K562 (cell line): ENCODE data around the gene ACACB. TPM values are rescaled to one million over a fixed set of nuclear protein-coding genes. Genes with fewer than 3 reads are reported as not detected.

Source experiments
- ATF4 ChIP-seq: fragments of 450-650 bp; formaldehyde crosslinking; IDR thresholded peaks from 2 replicates; pipeline ENCODE4 v1.4.0; 2022; ENCODE audit warnings: mild to moderate bottlenecking, moderate library complexity
- MAFF ChIP-seq: IDR thresholded peaks from 2 replicates; pipeline ENCODE4 v1.6.1; 2012; ENCODE audit warnings: low read length, improper control_type of control experiment
- POLR2A ChIP-seq: fragments of 450-650 bp; conservative IDR thresholded peaks from 2 replicates; pipeline ENCODE4 v1.6.1; 2016
- POLR2AphosphoS2 ChIP-seq: IDR thresholded peaks from 2 replicates; pipeline ENCODE4 v1.6.1; 2012; ENCODE audit warnings: low read length, improper control_type of control experiment
- PTTG1 ChIP-seq: fragments of 450-650 bp; IDR thresholded peaks from 2 replicates; pipeline ENCODE4 v1.6.1; 2016; ENCODE audit warnings: low read depth, mild to moderate bottlenecking, missing genetic modification characterization, missing compliant biosample characterization
- SETDB1 ChIP-seq: IDR thresholded peaks from one replicate; pipeline ENCODE4 v1.6.1; 2012; ENCODE audit warnings: low read length, control low read depth, inconsistent platforms
- TEAD2 ChIP-seq: fragments of 450-650 bp; IDR thresholded peaks from 2 replicates; pipeline ENCODE4 v1.6.1; 2016; ENCODE audit warnings: missing genetic modification characterization, control low read depth, missing compliant biosample characterization
- ZNF311 ChIP-seq: fragments of 250-450 bp; sonication (Bioruptor Pico); IDR thresholded peaks from 2 replicates; pipeline ENCODE4 v1.4.0; 2020; ENCODE audit warnings: mild to moderate bottlenecking, moderate library complexity
- ZNF507 ChIP-seq: conservative IDR thresholded peaks from 2 replicates; pipeline ENCODE4 v1.6.1; 2017; ENCODE audit warnings: missing genetic modification characterization, missing compliant biosample characterization
- ZNF707 ChIP-seq: fragments of 250-450 bp; sonication (Bioruptor Pico); conservative IDR thresholded peaks from 2 replicates; pipeline ENCODE4 v1.8.0; 2022; ENCODE audit warnings: inconsistent platforms, mild to moderate bottlenecking, moderate library complexity
- polyA plus RNA-seq, 8 experiments: library from polyadenylated mRNA; depleted of rRNA in 4 of 8; stranded (reverse) in 5 of 8; unstranded in 3 of 8; fragments of >200 nt; fragmentation: Nextera tagmentation in 2 of 8; fragmentation: Illumina TruSeq in 1 of 8; extraction: Ambion mirVana in 2 of 8; extraction: Trizol in 1 of 8; gene quantifications; 2 replicates each; pipeline versions ENCODE4 v1.2.1 to v1.2.3, GENCODE V29; 2011 to 2014; ENCODE audit warnings: inconsistent platforms in 1 of 8, missing spikeins in 1 of 8
- total RNA-seq, 7 experiments: library from RNA; depleted of rRNA in 6 of 7; stranded (reverse); fragments of >200 nt in 6 of 7; fragmentation: Illumina TruSeq in 2 of 7; extraction: Trizol in 2 of 7; gene quantifications; 2 replicates each; pipeline versions ENCODE4 v1.2.1 to v1.2.3, GENCODE V29; 2011 to 2021; ENCODE audit warnings: low replicate concordance in 1 of 7
- TF ChIP-seq, protein P1 (sequence below): fragments of 450-650 bp; IDR thresholded peaks from 2 replicates; pipeline ENCODE4 v1.6.1; 2016; ENCODE audit warnings: mild to moderate bottlenecking, moderate library complexity
- TF ChIP-seq, protein P2 (sequence below): sonication (generic); formaldehyde crosslinking; IDR thresholded peaks from 2 replicates; pipeline ENCODE4 v1.8.1; 2023; ENCODE audit warnings: missing genetic modification reagents, mild to moderate bottlenecking, borderline replicate concordance

The ACACB gene
- total and polyA plus RNA-seq, 9 of the 15 experiments (the other 6 are each of a cell fraction or from before 2014, with no cell fraction given), result 0.10 to 2.5 (median 0.83) TPM

DNA sequence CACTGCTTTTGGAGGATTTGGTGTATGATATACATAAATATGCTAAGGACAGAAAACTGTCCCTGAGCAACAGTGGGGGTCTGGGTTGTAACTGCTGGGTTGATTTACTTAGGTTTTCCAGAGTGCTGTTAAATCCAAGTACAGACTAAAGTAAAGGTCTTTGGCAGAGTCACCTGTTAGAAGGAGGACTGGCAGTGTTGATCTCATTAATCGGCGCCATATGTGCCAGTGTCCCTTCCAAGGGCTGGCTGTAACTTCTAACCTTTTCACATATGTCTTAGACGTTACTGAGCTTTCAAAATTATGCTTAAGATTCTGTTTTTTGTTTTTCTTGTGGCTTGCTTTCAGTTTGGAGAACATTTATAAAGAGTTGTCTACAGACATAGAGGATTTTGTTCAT lies 13.9 kb upstream of the ACACB start (continued):
- TF ChIP-seq, protein P1, sequence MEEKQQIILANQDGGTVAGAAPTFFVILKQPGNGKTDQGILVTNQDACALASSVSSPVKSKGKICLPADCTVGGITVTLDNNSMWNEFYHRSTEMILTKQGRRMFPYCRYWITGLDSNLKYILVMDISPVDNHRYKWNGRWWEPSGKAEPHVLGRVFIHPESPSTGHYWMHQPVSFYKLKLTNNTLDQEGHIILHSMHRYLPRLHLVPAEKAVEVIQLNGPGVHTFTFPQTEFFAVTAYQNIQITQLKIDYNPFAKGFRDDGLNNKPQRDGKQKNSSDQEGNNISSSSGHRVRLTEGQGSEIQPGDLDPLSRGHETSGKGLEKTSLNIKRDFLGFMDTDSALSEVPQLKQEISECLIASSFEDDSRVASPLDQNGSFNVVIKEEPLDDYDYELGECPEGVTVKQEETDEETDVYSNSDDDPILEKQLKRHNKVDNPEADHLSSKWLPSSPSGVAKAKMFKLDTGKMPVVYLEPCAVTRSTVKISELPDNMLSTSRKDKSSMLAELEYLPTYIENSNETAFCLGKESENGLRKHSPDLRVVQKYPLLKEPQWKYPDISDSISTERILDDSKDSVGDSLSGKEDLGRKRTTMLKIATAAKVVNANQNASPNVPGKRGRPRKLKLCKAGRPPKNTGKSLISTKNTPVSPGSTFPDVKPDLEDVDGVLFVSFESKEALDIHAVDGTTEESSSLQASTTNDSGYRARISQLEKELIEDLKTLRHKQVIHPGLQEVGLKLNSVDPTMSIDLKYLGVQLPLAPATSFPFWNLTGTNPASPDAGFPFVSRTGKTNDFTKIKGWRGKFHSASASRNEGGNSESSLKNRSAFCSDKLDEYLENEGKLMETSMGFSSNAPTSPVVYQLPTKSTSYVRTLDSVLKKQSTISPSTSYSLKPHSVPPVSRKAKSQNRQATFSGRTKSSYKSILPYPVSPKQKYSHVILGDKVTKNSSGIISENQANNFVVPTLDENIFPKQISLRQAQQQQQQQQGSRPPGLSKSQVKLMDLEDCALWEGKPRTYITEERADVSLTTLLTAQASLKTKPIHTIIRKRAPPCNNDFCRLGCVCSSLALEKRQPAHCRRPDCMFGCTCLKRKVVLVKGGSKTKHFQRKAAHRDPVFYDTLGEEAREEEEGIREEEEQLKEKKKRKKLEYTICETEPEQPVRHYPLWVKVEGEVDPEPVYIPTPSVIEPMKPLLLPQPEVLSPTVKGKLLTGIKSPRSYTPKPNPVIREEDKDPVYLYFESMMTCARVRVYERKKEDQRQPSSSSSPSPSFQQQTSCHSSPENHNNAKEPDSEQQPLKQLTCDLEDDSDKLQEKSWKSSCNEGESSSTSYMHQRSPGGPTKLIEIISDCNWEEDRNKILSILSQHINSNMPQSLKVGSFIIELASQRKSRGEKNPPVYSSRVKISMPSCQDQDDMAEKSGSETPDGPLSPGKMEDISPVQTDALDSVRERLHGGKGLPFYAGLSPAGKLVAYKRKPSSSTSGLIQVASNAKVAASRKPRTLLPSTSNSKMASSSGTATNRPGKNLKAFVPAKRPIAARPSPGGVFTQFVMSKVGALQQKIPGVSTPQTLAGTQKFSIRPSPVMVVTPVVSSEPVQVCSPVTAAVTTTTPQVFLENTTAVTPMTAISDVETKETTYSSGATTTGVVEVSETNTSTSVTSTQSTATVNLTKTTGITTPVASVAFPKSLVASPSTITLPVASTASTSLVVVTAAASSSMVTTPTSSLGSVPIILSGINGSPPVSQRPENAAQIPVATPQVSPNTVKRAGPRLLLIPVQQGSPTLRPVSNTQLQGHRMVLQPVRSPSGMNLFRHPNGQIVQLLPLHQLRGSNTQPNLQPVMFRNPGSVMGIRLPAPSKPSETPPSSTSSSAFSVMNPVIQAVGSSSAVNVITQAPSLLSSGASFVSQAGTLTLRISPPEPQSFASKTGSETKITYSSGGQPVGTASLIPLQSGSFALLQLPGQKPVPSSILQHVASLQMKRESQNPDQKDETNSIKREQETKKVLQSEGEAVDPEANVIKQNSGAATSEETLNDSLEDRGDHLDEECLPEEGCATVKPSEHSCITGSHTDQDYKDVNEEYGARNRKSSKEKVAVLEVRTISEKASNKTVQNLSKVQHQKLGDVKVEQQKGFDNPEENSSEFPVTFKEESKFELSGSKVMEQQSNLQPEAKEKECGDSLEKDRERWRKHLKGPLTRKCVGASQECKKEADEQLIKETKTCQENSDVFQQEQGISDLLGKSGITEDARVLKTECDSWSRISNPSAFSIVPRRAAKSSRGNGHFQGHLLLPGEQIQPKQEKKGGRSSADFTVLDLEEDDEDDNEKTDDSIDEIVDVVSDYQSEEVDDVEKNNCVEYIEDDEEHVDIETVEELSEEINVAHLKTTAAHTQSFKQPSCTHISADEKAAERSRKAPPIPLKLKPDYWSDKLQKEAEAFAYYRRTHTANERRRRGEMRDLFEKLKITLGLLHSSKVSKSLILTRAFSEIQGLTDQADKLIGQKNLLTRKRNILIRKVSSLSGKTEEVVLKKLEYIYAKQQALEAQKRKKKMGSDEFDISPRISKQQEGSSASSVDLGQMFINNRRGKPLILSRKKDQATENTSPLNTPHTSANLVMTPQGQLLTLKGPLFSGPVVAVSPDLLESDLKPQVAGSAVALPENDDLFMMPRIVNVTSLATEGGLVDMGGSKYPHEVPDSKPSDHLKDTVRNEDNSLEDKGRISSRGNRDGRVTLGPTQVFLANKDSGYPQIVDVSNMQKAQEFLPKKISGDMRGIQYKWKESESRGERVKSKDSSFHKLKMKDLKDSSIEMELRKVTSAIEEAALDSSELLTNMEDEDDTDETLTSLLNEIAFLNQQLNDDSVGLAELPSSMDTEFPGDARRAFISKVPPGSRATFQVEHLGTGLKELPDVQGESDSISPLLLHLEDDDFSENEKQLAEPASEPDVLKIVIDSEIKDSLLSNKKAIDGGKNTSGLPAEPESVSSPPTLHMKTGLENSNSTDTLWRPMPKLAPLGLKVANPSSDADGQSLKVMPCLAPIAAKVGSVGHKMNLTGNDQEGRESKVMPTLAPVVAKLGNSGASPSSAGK, result no peak
- no peak for TF ChIP-seq ZNF311
- TF ChIP-seq ZNF707 (CRISPR knock-in tag), result no peak
- no peak for TF ChIP-seq POLR2A
- no peak for TF ChIP-seq MAFF
- TF ChIP-seq, protein P2, sequence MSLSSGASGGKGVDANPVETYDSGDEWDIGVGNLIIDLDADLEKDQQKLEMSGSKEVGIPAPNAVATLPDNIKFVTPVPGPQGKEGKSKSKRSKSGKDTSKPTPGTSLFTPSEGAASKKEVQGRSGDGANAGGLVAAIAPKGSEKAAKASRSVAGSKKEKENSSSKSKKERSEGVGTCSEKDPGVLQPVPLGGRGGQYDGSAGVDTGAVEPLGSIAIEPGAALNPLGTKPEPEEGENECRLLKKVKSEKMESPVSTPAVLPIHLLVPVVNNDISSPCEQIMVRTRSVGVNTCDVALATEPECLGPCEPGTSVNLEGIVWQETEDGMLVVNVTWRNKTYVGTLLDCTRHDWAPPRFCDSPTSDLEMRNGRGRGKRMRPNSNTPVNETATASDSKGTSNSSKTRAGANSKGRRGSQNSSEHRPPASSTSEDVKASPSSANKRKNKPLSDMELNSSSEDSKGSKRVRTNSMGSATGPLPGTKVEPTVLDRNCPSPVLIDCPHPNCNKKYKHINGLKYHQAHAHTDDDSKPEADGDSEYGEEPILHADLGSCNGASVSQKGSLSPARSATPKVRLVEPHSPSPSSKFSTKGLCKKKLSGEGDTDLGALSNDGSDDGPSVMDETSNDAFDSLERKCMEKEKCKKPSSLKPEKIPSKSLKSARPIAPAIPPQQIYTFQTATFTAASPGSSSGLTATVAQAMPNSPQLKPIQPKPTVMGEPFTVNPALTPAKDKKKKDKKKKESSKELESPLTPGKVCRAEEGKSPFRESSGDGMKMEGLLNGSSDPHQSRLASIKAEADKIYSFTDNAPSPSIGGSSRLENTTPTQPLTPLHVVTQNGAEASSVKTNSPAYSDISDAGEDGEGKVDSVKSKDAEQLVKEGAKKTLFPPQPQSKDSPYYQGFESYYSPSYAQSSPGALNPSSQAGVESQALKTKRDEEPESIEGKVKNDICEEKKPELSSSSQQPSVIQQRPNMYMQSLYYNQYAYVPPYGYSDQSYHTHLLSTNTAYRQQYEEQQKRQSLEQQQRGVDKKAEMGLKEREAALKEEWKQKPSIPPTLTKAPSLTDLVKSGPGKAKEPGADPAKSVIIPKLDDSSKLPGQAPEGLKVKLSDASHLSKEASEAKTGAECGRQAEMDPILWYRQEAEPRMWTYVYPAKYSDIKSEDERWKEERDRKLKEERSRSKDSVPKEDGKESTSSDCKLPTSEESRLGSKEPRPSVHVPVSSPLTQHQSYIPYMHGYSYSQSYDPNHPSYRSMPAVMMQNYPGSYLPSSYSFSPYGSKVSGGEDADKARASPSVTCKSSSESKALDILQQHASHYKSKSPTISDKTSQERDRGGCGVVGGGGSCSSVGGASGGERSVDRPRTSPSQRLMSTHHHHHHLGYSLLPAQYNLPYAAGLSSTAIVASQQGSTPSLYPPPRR (CRISPR knock-in tag), result no peak
- TF ChIP-seq SETDB1, result no peak
- TF ChIP-seq ATF4 (CRISPR knock-in tag), result no peak
- TF ChIP-seq POLR2AphosphoS2, result no peak
- no peak for TF ChIP-seq PTTG1
- no peak for TF ChIP-seq TEAD2 (tag)
- no peak for TF ChIP-seq ZNF507 (tag)
